ENCODE measurements around the gene PTPRN2. TPM values are rescaled to one million over a fixed set of nuclear protein-coding genes. Genes with fewer than 3 reads are reported as not detected.

The PTPRN2 gene
- total and polyA plus RNA-seq, 9 of the 15 experiments (the other 6 are each of a cell fraction or from before 2014, with no cell fraction given): not detected

GRCh38 chr7:158567153-158567603, 20.4 kb downstream of the PTPRN2 start:
- WGBS (ENCODE audit: insufficient coverage, low coverage, missing lambda C conversion rate): under 1% methylated on average over 8 of the region's 8 CpGs
- no peak for TF ChIP-seq HOMEZ (CRISPR knock-in tag; IDR thresholded peaks at IDR 0.05)
- no peak for TF ChIP-seq CTCFL (IDR thresholded peaks at IDR 0.05; ENCODE audit: borderline replicate concordance, insufficient read depth, low read depth, low read length, poor library complexity, severe bottlenecking)
- Histone ChIP-seq H3K4me2 (ENCODE audit: insufficient read depth, low read length) (no peak overlapping the region), H3K4me3 (no peak overlapping the region), H4K20me1 (replicated peaks; ENCODE audit: control insufficient read depth, insufficient read depth, low read length) (no peaks in the 10 kb centered on the region; the same call in 1 of the 2 replicates), H3K27ac (ENCODE audit: extremely low read depth, low read depth, low read length) (no peak overlapping the region), H3K9me3 (replicated peaks; ENCODE audit: control insufficient read depth, insufficient read depth, low read depth, low read length) (no peaks in the 10 kb centered on the region), H3K4me1 (replicated peaks in 1 of 2; ENCODE audit: control insufficient read depth in 2 of 2, insufficient read depth in 2 of 2, low read length in 2 of 2) (peaks cover 0 to 14% of the 10 kb centered on the region in 2 experiments; a peak in 1 of 5 replicates), H3K9me1 (ENCODE audit: control insufficient read depth, insufficient read depth, low read length) (no peaks in the 10 kb centered on the region), H3K36me3 (ENCODE audit: control insufficient read depth, insufficient read depth, low read length) (no peaks in the 10 kb centered on the region), H2AFZ (ENCODE audit: low read depth, low read length) (no peak overlapping the region), H3K79me2 (ENCODE audit: control insufficient read depth, insufficient read depth, low read length) (no peaks in the 10 kb centered on the region), H3K9ac (ENCODE audit: insufficient read depth in 1 of 2, low read depth in 2 of 2, low read length in 2 of 2) (no peak overlapping the region), H3K27me3 (ENCODE audit: control insufficient read depth in 2 of 2, insufficient read depth in 2 of 2, low read length in 2 of 2) (peaks cover 54 to 71% of the 10 kb centered on the region in 2 experiments)
- POLR2A ChIA-PET: no interaction called here
- in situ Hi-C loops (cut with MboI) (no loop called here), intact Hi-C loops (cut with micrococcal nuclease) (no loop called here)
- BruUV-seq (replicated peaks): no TSS peak
- DNase-seq (ENCODE audit: extremely low read depth in 1 of 4, low spot score in 3 of 4) (no peak), FAIRE-seq (no peak), ATAC-seq (no peak)
- CTCF ChIA-PET (ENCODE audit: low intra/inter-chr PET ratio): no interaction called here
